DOHH2 (cell line): ENCODE results near the gene LYPD6.

Experiments used
- H3F3A ChIP-seq: fragments of 200-600 bp; sonication (generic), shearing (Covaris generic); 2 replicates; pipeline ENCODE4 v1.6.0; 2016; ENCODE audit warnings: antibody characterized with exemption, mild to moderate bottlenecking; ENCODE audit not compliant: control insufficient read depth, insufficient read depth
- H3K27ac ChIP-seq: fragments of 200-600 bp; sonication (generic); 2 replicates; pipeline ENCODE4 v1.5.1; 2014; ENCODE audit warnings: low read depth, mild to moderate bottlenecking, low read length, moderate library complexity
- H3K27me3 ChIP-seq: fragments of 200-600 bp; sonication (generic); 2 replicates; pipeline ENCODE4 v1.6.1; 2014; ENCODE audit warnings: mild to moderate bottlenecking, low read length, mixed read lengths; ENCODE audit not compliant: control insufficient read depth
- H3K36me3 ChIP-seq: fragments of 200-600 bp; sonication (generic); 2 replicates; pipeline ENCODE4 v1.6.1; 2014; ENCODE audit warnings: mild to moderate bottlenecking, low read length, moderate library complexity, mixed read lengths; ENCODE audit not compliant: control insufficient read depth
- H3K4me1 ChIP-seq: fragments of 200-600 bp; sonication (generic); 2 replicates; pipeline ENCODE4 v1.6.1; 2014; ENCODE audit warnings: mild to moderate bottlenecking, low read length, mixed read lengths; ENCODE audit not compliant: control insufficient read depth
- H3K4me2 ChIP-seq: fragments of 200-600 bp; sonication (generic); 2 replicates; pipeline ENCODE4 v1.6.0; 2014; ENCODE audit warnings: mild to moderate bottlenecking, low read length, moderate library complexity
- H3K4me3 ChIP-seq: fragments of 200-600 bp; sonication (generic); 2 replicates; pipeline ENCODE4 v1.5.1; 2014; ENCODE audit warnings: mild to moderate bottlenecking, low read length, mixed read lengths
- H3K79me2 ChIP-seq: fragments of 200-600 bp; sonication (generic); 2 replicates; pipeline ENCODE4 v1.6.1; 2014; ENCODE audit warnings: mild to moderate bottlenecking, low read length, mixed read lengths; ENCODE audit not compliant: control insufficient read depth
- H3K9me2 ChIP-seq: fragments of 200-600 bp; sonication (generic); replicated peaks from 2 replicates; pipeline ENCODE4 v1.6.1; 2014; ENCODE audit warnings: mild to moderate bottlenecking, low read length, mixed read lengths; ENCODE audit not compliant: control insufficient read depth
- H3K9me3 ChIP-seq: fragments of 200-600 bp; sonication (generic); 2 replicates; pipeline ENCODE4 v1.6.1; 2014; ENCODE audit warnings: antibody characterized with exemption, low read length, mixed read lengths; ENCODE audit not compliant: control insufficient read depth, insufficient read depth
- H4K20me1 ChIP-seq: fragments of 200-600 bp; sonication (generic); 2 replicates; pipeline ENCODE4 v1.6.0; 2014; ENCODE audit warnings: low read depth, mild to moderate bottlenecking, antibody characterized with exemption, low read length, moderate library complexity; ENCODE audit not compliant: control insufficient read depth, insufficient read depth
- EZH2phosphoT487 ChIP-seq: fragments of 200-600 bp; sonication (generic); IDR thresholded peaks from 2 replicates; pipeline ENCODE4 v1.6.1; 2017; ENCODE audit warnings: borderline replicate concordance, mild to moderate bottlenecking, antibody characterized with exemption, low read length, moderate library complexity, mixed read lengths
- TF ChIP-seq, protein P1 (sequence below): fragments of 200-600 bp; sonication (generic); IDR thresholded peaks from one replicate; pipeline ENCODE4 v1.5.1; 2014; ENCODE audit warnings: antibody characterized with exemption, mild to moderate bottlenecking, low read depth, low read length; ENCODE audit not compliant: poor library complexity, severe bottlenecking

LYPD6 gene

DNA sequence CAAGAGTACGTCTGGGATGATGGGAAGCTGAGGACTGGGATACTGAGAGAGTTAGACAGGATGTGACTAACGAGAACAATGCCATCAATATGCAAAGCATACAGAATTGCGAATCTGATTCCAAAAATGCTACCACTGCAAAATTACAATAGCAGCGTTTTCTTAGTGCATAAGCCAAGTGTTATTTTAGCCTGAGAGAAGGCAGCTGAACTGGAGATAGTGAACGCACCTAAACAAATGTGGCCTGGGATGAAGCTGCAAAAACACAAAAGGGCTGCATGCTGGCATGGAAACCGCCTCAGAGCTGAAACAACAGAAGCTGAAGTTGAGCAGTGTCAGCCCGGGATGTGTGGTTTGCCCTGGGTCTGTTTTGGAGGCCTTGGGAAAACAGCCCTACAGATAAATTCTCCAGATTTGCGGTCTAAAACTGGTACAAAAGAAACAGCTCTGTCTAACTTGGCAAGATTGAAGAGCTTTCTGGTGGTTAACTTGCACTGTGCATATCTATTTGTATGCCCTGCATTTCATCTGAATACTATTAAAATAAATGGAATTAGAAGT lies 45.5 kb downstream of the LYPD6 start:
- no peaks in the 10 kb centered on the region for H3K9me2 ChIP-seq
- H3K4me3 ChIP-seq: no peak overlapping the region
- H3F3A ChIP-seq: no peaks in the 10 kb centered on the region
- H3K9me3 ChIP-seq: no peaks in the 10 kb centered on the region
- H3K4me2 ChIP-seq: no peak overlapping the region
- H3K4me1 ChIP-seq: no peaks in the 10 kb centered on the region
- no peaks in the 10 kb centered on the region for H4K20me1 ChIP-seq
- TF ChIP-seq, protein P1, sequence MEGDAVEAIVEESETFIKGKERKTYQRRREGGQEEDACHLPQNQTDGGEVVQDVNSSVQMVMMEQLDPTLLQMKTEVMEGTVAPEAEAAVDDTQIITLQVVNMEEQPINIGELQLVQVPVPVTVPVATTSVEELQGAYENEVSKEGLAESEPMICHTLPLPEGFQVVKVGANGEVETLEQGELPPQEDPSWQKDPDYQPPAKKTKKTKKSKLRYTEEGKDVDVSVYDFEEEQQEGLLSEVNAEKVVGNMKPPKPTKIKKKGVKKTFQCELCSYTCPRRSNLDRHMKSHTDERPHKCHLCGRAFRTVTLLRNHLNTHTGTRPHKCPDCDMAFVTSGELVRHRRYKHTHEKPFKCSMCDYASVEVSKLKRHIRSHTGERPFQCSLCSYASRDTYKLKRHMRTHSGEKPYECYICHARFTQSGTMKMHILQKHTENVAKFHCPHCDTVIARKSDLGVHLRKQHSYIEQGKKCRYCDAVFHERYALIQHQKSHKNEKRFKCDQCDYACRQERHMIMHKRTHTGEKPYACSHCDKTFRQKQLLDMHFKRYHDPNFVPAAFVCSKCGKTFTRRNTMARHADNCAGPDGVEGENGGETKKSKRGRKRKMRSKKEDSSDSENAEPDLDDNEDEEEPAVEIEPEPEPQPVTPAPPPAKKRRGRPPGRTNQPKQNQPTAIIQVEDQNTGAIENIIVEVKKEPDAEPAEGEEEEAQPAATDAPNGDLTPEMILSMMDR: no peak
- peaks cover 7% of the 10 kb centered on the region for H3K27me3 ChIP-seq
- no peak overlapping the region for H3K27ac ChIP-seq
- H3K36me3 ChIP-seq: no peaks in the 10 kb centered on the region
- H3K79me2 ChIP-seq: no peaks in the 10 kb centered on the region

GRCh38 chr2:149380205-149380604 lies 49.8 kb downstream of the LYPD6 start:
- no peak for TF ChIP-seq EZH2phosphoT487
- TF ChIP-seq, protein P1: no peak
- no peaks in the 10 kb centered on the region for H3K79me2 ChIP-seq
- no peak overlapping the region for H3K4me3 ChIP-seq
- H3K36me3 ChIP-seq: no peaks in the 10 kb centered on the region
- H3K9me2 ChIP-seq: no peaks in the 10 kb centered on the region
- no peak overlapping the region for H3K4me2 ChIP-seq
- no peaks in the 10 kb centered on the region for H4K20me1 ChIP-seq
- no peak overlapping the region for H3K27ac ChIP-seq
- no peaks in the 10 kb centered on the region for H3K9me3 ChIP-seq
- H3K4me1 ChIP-seq: no peaks in the 10 kb centered on the region
- peaks cover 5% of the 10 kb centered on the region; the same call in 1 of the 2 replicates for H3K27me3 ChIP-seq
- no peaks in the 10 kb centered on the region for H3F3A ChIP-seq

DNA sequence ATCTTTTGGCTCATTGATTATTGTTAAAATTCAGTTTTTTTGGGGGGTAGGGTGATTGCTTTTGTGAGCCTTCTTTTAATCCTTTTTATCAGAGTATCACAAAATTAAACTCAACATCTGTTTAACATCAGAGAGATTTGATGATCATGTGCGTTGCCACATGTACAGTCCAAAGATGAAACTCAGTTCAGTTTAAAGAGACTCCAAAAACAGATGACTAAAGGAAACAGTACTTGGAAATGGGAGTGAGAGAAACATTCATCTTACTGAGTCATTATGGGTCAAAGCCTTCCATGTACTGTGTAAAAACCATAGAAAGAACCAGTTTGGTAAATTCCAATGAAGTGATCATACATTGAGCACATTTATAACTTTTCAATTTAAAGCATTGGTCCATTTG lies 53.0 kb downstream of the LYPD6 start:
- Histone ChIP-seq H3K4me1 (no peaks in the 10 kb centered on the region), H3K9me2 (no peaks in the 10 kb centered on the region), H3K79me2 (no peaks in the 10 kb centered on the region), H4K20me1 (no peaks in the 10 kb centered on the region), H3F3A (no peaks in the 10 kb centered on the region), H3K9me3 (no peaks in the 10 kb centered on the region), H3K27ac (no peak overlapping the region), H3K4me3 (no peak overlapping the region), H3K27me3 (peaks cover 5% of the 10 kb centered on the region; the same call in 1 of the 2 replicates), H3K4me2 (no peak overlapping the region), H3K36me3 (no peaks in the 10 kb centered on the region)
- TF ChIP-seq EZH2phosphoT487: no peak

DNA sequence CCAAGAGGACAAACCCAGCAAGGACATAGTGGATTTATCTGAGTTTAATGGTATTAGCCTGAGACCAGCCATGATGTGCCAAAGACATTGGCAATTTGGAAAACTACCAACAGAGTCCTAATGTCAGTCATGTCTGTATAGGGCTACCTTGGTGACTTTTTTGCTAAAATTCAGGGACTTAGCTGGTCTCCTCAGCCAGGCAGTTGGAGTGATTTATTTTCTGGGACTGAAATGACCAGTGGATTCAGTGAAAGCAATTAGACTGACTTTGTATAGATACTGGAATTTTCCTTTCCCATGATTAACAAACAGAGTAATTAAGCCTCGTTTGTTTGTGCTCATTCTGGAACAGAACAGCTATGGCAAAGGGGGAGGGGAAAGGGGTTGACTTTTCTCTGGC lies 55.0 kb downstream of the LYPD6 start:
- TF ChIP-seq EZH2phosphoT487: no peak
- TF ChIP-seq, protein P1: no peak

More for the DNA sequence above, 55.0 kb downstream of the LYPD6 start:
- no peak overlapping the region for H3K4me2 ChIP-seq
- H3K27me3 ChIP-seq: 0 out of 2 replicates have a peak, but pooled peaks cover 2% of the 10 kb centered on the region
- H3K9me2 ChIP-seq: no peaks in the 10 kb centered on the region
- H3K4me3 ChIP-seq: no peak overlapping the region
- no peaks in the 10 kb centered on the region for H3K9me3 ChIP-seq
- H4K20me1 ChIP-seq: no peaks in the 10 kb centered on the region
- H3F3A ChIP-seq: no peaks in the 10 kb centered on the region
- no peaks in the 10 kb centered on the region for H3K79me2 ChIP-seq
- H3K36me3 ChIP-seq: no peaks in the 10 kb centered on the region
- H3K27ac ChIP-seq: no peak overlapping the region
- H3K4me1 ChIP-seq: no peaks in the 10 kb centered on the region
